Stomach smooth muscle (tissue), 2 donors: ENCODE results near the gene COL23A1.

ENCODE experiments used
- H3K27ac ChIP-seq: one replicate; pipeline ENCODE4 v1.7.0; 2013; ENCODE audit warnings: mild to moderate bottlenecking, low read length, inconsistent platforms
- H3K27me3 ChIP-seq, 2 donors: one replicate each; pipeline ENCODE4 v1.7.0; 2013; ENCODE audit warnings: low read length in 2 of 2; ENCODE audit not compliant: insufficient read depth in 2 of 2, control insufficient read depth in 1 of 2
- H3K36me3 ChIP-seq, 2 donors: one replicate each; pipeline ENCODE4 v1.7.0; 2013; ENCODE audit warnings: low read length in 2 of 2; ENCODE audit not compliant: control insufficient read depth in 2 of 2, insufficient read depth in 2 of 2
- H3K4me1 ChIP-seq: one replicate; pipeline ENCODE4 v1.7.0; 2013; ENCODE audit warnings: low read length; ENCODE audit not compliant: control insufficient read depth, insufficient read depth
- H3K4me3 ChIP-seq, 2 donors: one replicate each; pipeline ENCODE4 v1.7.0; 2013; ENCODE audit warnings: low read length in 2 of 2
- H3K9ac ChIP-seq, 2 donors: one replicate each; pipeline ENCODE4 v1.7.0; 2013; ENCODE audit warnings: low read length in 2 of 2, mild to moderate bottlenecking in 1 of 2
- H3K9me3 ChIP-seq, 2 donors: one replicate each; pipeline ENCODE4 v1.7.0; 2013; ENCODE audit warnings: low read length in 2 of 2; ENCODE audit not compliant: control insufficient read depth in 2 of 2
- donor health status: healthy.
- donor health status: Pancreatic carcinoma.

The COL23A1 gene

DNA sequence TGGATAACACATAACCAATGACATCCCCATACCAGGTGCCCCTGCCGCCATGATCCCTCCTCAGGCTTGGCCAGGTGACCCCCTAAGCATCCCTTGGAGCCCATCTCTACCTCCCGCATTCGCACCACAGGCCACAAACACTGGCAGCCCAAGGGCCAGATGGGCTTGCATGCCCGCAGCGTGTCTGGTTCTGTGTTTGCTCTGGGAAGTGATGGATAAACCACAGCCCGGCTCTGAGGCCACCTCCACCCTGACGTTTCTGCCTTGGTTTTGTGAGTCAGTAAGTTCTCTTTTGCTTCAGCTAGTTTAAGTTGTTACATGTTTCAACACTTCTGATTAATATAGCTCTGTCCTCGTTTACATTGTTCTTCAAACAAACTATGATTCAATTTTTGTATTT lies 185.2 kb downstream of the COL23A1 start:
- H3K4me1 ChIP-seq: no peaks in the 10 kb centered on the region
- peaks cover 0 to under 1% of the 10 kb centered on the region in 2 donors for H3K9me3 ChIP-seq
- H3K27me3 ChIP-seq: peaks cover 0 to 6% of the 10 kb centered on the region in 2 donors
- H3K9ac ChIP-seq: no peak overlapping the region
- H3K27ac ChIP-seq: no peak overlapping the region
- H3K36me3 ChIP-seq: no peaks in the 10 kb centered on the region
- no peak overlapping the region for H3K4me3 ChIP-seq

DNA sequence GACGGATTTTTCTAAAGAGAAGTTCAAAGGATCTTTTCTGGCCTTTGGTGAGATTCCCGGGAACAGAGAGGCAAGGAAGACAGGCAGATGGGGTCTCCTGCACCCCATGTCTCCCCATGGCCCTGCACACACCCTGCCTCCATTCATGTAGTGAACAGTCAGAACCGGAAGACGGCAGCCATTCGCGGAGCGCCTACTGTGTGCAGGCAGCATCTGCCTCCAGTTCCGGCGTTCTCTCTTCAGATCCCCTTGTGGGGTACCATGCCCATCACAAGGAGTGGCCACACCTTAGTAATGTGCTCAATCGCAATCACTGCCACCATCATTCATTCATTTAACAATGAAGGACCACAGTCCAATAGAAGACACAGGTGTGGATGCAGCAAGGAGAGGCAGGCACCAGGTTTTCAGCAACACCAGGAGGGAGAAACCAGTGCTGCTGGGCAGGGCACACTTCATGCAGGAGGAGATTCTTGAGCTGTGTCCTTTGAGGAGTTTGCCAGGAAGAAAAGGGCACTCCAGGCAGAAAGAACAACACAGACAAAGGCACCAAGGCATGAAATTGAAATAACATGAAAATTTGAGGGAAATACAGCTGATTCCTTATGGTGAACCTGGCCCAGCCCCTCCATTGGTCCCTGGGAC lies 186.1 kb downstream of the COL23A1 start:
- Histone ChIP-seq H3K9me3 (no peaks in the 10 kb centered on the region), H3K36me3 (no peaks in the 10 kb centered on the region), H3K9ac (no peak overlapping the region), H3K4me1 (no peaks in the 10 kb centered on the region), H3K27ac (no peak overlapping the region), H3K27me3 (peaks cover 3 to 8% of the 10 kb centered on the region in 2 donors), H3K4me3 (no peak overlapping the region)

DNA sequence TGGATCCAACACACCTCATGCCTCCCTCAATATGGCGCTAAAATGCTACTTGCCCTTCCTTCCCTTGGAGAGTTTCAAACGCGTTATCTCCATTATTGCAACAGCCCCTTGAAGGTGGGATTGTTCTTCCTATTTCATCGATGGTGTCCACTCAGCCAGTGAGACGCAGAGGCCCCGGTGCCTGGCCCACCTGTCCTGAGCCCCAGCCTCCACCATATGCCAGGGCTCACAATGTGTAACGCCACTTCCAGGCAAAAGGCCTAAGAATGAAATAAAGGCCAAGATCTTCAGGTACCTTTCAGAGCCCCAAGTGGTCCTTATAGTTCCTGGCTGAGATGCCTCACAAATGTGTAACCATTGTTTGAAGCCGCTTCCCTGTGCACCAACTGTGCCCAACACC lies 186.8 kb downstream of the COL23A1 start:
- Histone ChIP-seq H3K4me1 (no peaks in the 10 kb centered on the region), H3K9ac (no peak overlapping the region), H3K9me3 (no peaks in the 10 kb centered on the region), H3K4me3 (no peak overlapping the region), H3K27me3 (peaks cover 3 to 8% of the 10 kb centered on the region in 2 donors), H3K27ac (no peak overlapping the region), H3K36me3 (no peaks in the 10 kb centered on the region)

DNA sequence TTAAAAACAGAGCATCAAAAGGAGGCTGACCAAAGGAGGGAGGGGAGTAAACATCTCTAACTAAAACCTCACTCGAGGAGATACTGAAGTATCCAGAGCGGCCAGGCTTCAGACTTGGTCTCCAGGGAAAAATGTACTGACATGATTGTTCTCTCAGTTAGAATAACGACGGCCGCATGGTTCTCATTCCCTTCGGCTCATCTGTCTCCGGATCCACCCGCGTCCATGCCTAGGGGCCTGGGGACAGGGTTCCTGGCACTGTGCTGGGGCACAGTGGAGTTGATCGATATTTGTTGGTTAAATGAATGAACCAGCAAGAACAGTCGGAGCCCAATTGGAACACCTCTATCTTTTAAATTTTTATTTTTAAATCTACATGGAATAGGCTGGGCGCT lies 190.5 kb downstream of the COL23A1 start:
- H3K27ac ChIP-seq: no peak overlapping the region
- H3K9me3 ChIP-seq: no peaks in the 10 kb centered on the region
- no peak overlapping the region for H3K9ac ChIP-seq
- H3K27me3 ChIP-seq: peaks cover 3 to 8% of the 10 kb centered on the region in 2 donors
- H3K36me3 ChIP-seq: no peaks in the 10 kb centered on the region
- H3K4me3 ChIP-seq: no peak overlapping the region
- H3K4me1 ChIP-seq: no peaks in the 10 kb centered on the region

DNA sequence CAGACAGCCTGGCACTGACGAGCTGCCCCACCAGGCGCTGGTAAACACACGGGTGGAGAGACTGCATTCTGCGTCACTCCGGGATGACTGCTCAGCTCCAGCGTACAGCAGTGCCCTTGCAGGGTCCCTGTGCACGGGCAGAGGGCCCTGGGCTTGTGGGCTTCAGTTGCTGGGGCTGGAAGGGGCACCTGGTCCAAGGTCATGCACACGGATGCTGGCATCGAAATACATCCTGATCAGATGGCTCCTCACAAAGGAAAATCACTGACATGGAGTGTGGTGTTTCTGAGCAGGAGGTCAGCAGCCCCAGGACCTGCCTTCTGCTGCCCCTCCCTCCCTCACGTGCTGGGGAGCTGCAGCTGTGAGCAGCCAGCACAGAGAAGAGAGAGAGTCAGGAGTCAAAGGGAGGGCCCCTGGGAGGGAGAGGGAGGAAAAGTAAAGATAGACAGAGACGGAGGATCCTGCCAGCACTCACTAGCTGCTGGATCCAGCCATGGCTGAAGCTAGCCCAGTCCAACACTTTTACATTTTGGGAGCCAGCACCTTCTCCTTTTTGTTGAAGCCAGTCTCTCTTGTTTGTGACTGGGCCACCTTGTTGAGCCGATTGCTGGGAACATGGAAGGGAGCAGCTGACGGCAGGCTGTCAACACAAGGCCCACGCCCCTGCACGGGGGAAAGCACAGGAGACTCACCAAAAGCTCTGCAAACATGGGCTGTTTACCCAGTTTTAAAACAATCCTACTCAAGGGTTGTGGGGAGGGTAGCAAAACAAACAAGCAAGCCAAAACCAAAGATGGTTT lies 191.1 kb downstream of the COL23A1 start:
- Histone ChIP-seq H3K36me3 (no peaks in the 10 kb centered on the region), H3K9me3 (no peaks in the 10 kb centered on the region), H3K27me3 (peaks cover 5 to 9% of the 10 kb centered on the region in 2 donors), H3K4me3 (no peak overlapping the region), H3K27ac (no peak overlapping the region), H3K9ac (no peak overlapping the region), H3K4me1 (no peaks in the 10 kb centered on the region)

DNA sequence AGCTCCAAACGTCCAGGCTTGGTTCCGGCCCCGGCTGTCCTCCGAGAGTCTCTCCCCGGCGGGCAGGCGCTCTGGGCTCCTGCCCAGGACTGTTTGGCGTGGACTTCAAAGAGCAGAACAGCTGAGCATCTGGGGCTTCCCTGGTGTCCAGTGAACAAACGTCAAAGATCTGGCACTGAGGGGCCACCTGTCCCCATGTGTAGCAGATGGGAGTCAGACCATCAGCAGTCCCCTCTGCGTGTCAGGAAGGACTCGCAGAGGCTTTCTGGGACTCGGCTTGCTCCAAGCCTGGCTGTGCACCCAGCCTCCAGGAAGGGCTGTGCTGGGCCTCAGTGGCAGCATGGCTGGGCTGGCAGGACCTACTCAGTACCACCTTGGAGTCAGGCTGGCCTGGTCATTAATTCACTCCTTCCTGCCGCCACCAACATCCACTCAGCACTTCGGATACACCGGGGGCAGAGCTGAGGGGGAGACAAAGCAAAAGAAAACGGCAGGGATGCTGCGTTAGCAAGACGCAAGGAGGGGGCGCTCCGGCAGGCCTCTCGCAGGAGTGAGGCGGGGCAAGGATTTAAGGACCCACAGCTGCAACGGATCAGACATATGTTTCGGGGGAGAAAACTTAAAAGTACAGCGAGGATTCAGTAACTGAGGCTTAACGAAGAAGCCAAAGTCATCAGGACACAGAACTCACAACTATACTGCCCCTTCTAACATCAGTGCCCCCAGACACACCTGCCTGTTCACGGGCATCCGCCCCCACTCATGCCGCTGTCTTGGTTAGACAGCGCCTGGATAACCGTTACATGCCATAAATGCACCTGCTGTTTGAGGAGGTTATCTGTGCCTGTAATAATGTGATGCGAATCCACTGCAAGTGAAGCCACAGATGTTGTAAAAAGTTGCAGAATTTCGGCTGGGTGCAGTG lies 193.1 kb downstream of the COL23A1 start:
- Histone ChIP-seq H3K4me3 (no peak overlapping the region), H3K27ac (no peak overlapping the region), H3K9me3 (no peaks in the 10 kb centered on the region), H3K27me3 (peaks cover 8 to 11% of the 10 kb centered on the region in 2 donors), H3K4me1 (no peaks in the 10 kb centered on the region), H3K36me3 (no peaks in the 10 kb centered on the region), H3K9ac (no peak overlapping the region)

DNA sequence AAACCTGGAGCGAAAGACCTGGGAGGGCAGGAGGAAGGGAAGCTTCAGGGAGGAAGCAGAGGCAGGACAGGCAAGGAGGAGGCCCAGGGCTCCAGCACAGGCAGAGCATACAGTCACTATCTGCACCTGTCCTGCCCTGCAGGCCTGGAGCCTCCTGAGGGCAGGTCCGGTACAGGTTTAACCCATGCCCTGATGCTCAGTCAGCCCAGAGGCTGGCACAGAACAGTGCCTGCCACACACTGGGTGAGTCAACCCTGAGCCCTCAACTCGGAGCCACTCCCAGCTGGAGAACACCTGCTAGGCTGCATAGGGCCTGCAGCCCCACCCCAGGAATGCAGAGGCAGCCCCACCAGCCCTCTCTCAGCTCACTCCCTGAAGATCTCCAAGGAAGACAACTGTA lies 196.1 kb downstream of the COL23A1 start:
- Histone ChIP-seq H3K9ac (no peak overlapping the region), H3K4me3 (no peak overlapping the region), H3K36me3 (no peaks in the 10 kb centered on the region), H3K4me1 (no peaks in the 10 kb centered on the region), H3K9me3 (no peaks in the 10 kb centered on the region), H3K27ac (no peak overlapping the region), H3K27me3 (peaks cover 5 to 12% of the 10 kb centered on the region in 2 donors)

DNA sequence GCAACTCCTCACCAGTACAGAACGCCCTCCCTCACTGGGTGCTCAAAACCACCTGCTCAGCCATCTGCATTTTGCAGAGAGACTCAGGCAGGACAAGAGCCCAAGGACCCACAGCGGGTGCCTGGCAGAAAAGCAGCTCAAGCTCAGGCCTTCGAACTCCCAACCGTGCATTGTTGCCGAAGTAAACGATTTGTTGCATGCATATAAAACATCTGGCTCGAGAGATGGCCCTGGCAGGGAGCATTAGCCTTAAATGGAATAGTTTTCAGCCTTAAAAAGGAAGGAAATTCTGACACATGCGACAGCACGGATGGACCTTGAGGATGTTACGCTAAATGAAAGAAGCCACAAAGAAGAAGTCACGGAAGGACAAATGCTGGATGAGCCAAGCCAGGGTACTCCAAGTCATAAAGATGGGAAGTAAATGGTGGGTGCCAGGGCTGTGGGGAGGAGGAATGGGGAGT lies 197.2 kb downstream of the COL23A1 start:
- Histone ChIP-seq H3K4me3 (no peak overlapping the region), H3K4me1 (no peaks in the 10 kb centered on the region), H3K9me3 (no peaks in the 10 kb centered on the region), H3K9ac (no peak overlapping the region), H3K36me3 (no peaks in the 10 kb centered on the region), H3K27ac (no peak overlapping the region), H3K27me3 (peaks cover 5 to 14% of the 10 kb centered on the region in 2 donors)

DNA sequence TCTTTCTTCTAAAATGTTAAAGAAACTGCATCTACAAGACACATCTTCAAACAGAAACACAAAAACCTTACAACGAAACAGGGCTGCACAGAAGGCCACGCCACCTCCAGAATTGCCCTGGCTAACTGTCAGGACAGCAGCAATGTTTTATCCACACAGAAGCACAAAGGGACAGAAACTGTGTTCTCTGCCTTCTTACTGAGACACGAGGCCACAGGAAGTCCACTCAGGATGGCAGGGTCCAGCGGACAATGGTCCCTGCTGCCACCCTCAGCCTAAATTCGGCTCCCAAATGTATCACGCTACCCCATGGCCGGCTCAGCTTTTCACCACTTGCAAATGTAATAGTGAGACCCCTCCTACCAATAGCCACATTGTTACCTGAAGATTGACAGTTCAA lies 197.8 kb downstream of the COL23A1 start:
- Histone ChIP-seq H3K9me3 (no peaks in the 10 kb centered on the region), H3K27ac (no peak overlapping the region), H3K36me3 (no peaks in the 10 kb centered on the region), H3K27me3 (peaks cover 5 to 14% of the 10 kb centered on the region in 2 donors), H3K4me3 (no peak overlapping the region), H3K4me1 (no peaks in the 10 kb centered on the region), H3K9ac (no peak overlapping the region)

DNA sequence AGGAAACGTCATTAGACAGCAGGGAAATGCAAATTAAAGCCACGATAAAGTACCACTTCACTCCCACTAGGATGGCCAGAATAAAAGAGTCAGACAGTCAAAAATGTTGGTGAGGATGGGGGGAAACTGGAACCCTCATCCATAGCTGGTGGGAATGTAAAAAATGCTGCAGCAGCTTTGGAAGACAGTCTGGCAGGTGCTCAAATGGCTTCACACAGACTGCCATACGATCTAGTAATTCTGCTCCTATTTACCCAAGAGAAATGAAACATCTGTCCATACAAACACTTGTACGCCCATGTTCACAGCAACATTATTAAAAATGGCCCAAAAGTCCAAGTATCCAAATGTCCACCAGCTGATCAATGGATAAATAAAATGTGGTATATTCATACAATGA lies 198.7 kb downstream of the COL23A1 start:
- peaks cover 5 to 20% of the 10 kb centered on the region in 2 donors for H3K27me3 ChIP-seq
- H3K4me3 ChIP-seq: no peak overlapping the region
- no peaks in the 10 kb centered on the region for H3K9me3 ChIP-seq
- H3K27ac ChIP-seq: no peak overlapping the region
- no peak overlapping the region for H3K9ac ChIP-seq
- no peaks in the 10 kb centered on the region for H3K36me3 ChIP-seq
- no peaks in the 10 kb centered on the region for H3K4me1 ChIP-seq
